Smooth muscle cell (in vitro differentiated cells): Measurements from ENCODE around the gene ARSI. TPM values are rescaled to one million over a fixed set of nuclear protein-coding genes. Genes with fewer than 3 reads are reported as not detected.

ENCODE experiments used
- DNase-seq: peaks from one replicate; lab custom pipeline; 2025; ENCODE audit not compliant: unreplicated experiment; lab: John Stamatoyannopoulos, UW
- H2AFZ ChIP-seq: fragments of 200-600 bp; sonication (generic); 2 replicates; pipeline ENCODE4 v1.6.0; 2016; ENCODE audit warnings: antibody characterized with exemption, low read depth, mild to moderate bottlenecking
- H3F3A ChIP-seq: fragments of 200-600 bp; sonication (generic); 2 replicates; pipeline ENCODE4 v1.6.0; 2017; ENCODE audit warnings: antibody characterized with exemption, low read depth
- H3K27ac ChIP-seq: fragments of 200-600 bp; sonication (generic); 2 replicates; pipeline ENCODE4 v1.5.1; 2016; ENCODE audit warnings: low read depth, mild to moderate bottlenecking
- H3K27me3 ChIP-seq: fragments of 200-600 bp; sonication (generic); 2 replicates; pipeline ENCODE4 v1.6.1; 2016; ENCODE audit warnings: low read depth, mild to moderate bottlenecking
- H3K36me3 ChIP-seq: fragments of 200-600 bp; sonication (generic); 2 replicates; pipeline ENCODE4 v1.5.1; 2016; ENCODE audit warnings: low read depth
- H3K4me1 ChIP-seq: fragments of 200-600 bp; sonication (generic); 2 replicates; pipeline ENCODE4 v1.5.1; 2016; ENCODE audit warnings: low read depth
- H3K4me2 ChIP-seq: fragments of 200-600 bp; sonication (generic); 2 replicates; pipeline ENCODE4 v1.6.0; 2016; ENCODE audit warnings: mild to moderate bottlenecking
- H3K4me3 ChIP-seq: fragments of 200-600 bp; sonication (generic); 2 replicates; pipeline ENCODE4 v1.5.1; 2016; ENCODE audit warnings: mild to moderate bottlenecking
- H3K79me2 ChIP-seq: fragments of 200-600 bp; sonication (generic); 2 replicates; pipeline ENCODE4 v1.6.0; 2016; ENCODE audit warnings: low read depth, mild to moderate bottlenecking
- H3K9ac ChIP-seq: fragments of 200-600 bp; sonication (generic); 2 replicates; pipeline ENCODE4 v1.6.0; 2016; ENCODE audit warnings: low read depth
- H3K9me3 ChIP-seq: fragments of 200-600 bp; sonication (generic); replicated peaks from 2 replicates; pipeline ENCODE4 v1.5.1; 2016; ENCODE audit warnings: low read depth
- H4K20me1 ChIP-seq: fragments of 200-600 bp; sonication (generic); 2 replicates; pipeline ENCODE4 v1.6.0; 2016; ENCODE audit warnings: low read depth
- WGBS: methylation state at CpG from one replicate; pipeline ENCODE4 v1.1.7; 2016; ENCODE audit warnings: low lambda C conversion rate; 5-methylcytosine and 5-hydroxymethylcytosine counted together
- polyA plus RNA-seq: library from polyadenylated mRNA; unstranded; fragments of >200 nt; fragmentation: Nextera tagmentation; extraction: Ambion mirVana; gene quantifications from 2 replicates; pipeline ENCODE4 v1.2.1, GENCODE V29; 2016
- total RNA-seq: library from RNA; depleted of rRNA; stranded (reverse); fragments of >200 nt; gene quantifications from 2 replicates; pipeline ENCODE4 v1.2.3, GENCODE V29; 2014
- TF ChIP-seq, protein P1 (sequence below): fragments of 200-600 bp; sonication (generic); IDR thresholded peaks from 2 replicates; pipeline ENCODE4 v1.5.1; 2017; ENCODE audit warnings: borderline replicate concordance, mild to moderate bottlenecking, antibody characterized with exemption; ENCODE audit not compliant: insufficient read depth, poor library complexity, severe bottlenecking

Gene ARSI
- total and polyA plus RNA-seq, 2 experiments from 2014 or later = 68.9 to 87.6 TPM

- no peak overlapping the region for H2AFZ ChIP-seq
- WGBS = 73% methylated on average over 6 of the region's 6 CpGs
- H3K4me1 ChIP-seq = peaks cover 19% of the 10 kb centered on the region
- H3F3A ChIP-seq = no peaks in the 10 kb centered on the region
- no peak for DNase-seq
- H3K4me3 ChIP-seq = no peak overlapping the region
- H3K9ac ChIP-seq = no peak overlapping the region
- TF ChIP-seq, protein P1, sequence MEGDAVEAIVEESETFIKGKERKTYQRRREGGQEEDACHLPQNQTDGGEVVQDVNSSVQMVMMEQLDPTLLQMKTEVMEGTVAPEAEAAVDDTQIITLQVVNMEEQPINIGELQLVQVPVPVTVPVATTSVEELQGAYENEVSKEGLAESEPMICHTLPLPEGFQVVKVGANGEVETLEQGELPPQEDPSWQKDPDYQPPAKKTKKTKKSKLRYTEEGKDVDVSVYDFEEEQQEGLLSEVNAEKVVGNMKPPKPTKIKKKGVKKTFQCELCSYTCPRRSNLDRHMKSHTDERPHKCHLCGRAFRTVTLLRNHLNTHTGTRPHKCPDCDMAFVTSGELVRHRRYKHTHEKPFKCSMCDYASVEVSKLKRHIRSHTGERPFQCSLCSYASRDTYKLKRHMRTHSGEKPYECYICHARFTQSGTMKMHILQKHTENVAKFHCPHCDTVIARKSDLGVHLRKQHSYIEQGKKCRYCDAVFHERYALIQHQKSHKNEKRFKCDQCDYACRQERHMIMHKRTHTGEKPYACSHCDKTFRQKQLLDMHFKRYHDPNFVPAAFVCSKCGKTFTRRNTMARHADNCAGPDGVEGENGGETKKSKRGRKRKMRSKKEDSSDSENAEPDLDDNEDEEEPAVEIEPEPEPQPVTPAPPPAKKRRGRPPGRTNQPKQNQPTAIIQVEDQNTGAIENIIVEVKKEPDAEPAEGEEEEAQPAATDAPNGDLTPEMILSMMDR = no peak
- no peaks in the 10 kb centered on the region for H3K9me3 ChIP-seq
- no peaks in the 10 kb centered on the region for H4K20me1 ChIP-seq
- no peak overlapping the region for H3K27ac ChIP-seq
- no peaks in the 10 kb centered on the region for H3K27me3 ChIP-seq
- H3K4me2 ChIP-seq = no peak overlapping the region
- H3K36me3 ChIP-seq = no peaks in the 10 kb centered on the region
- no peaks in the 10 kb centered on the region for H3K79me2 ChIP-seq
These were observed 46.9 kb downstream of the ARSI start for GRCh38 chr5:150255659-150256409.

- WGBS = 71% methylated on average over 4 of the region's 4 CpGs
- H3K27me3 ChIP-seq = no peaks in the 10 kb centered on the region
These were observed 47.9 kb downstream of the ARSI start for GRCh38 chr5:150254774-150255173.

DNA sequence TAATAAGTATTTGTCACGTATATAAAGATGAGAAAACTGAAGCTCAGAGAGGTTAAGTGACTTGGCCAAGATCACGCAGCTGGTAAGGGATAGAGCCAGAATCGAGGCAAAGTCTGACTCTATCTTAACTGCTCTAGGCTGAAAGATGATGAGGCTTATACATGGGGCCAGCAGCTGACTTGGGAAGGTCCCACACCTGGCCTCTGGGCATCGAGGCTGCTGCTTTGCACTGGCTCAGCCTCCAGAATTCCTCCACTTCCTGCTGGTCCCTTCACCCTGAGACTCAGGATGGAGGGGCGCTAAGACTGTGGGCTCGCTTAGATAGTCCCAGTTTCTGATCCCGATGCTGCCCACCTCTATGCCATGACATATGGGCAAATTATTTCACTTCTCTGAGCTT, 48.3 kb downstream of the ARSI start:
- Histone ChIP-seq H3K4me2 (no peak overlapping the region), H2AFZ (no peak overlapping the region), H3K79me2 (no peaks in the 10 kb centered on the region), H3K9ac (no peak overlapping the region), H3F3A (no peaks in the 10 kb centered on the region), H3K4me1 (peaks cover 19% of the 10 kb centered on the region), H3K4me3 (no peak overlapping the region), H3K36me3 (no peaks in the 10 kb centered on the region), H3K9me3 (no peaks in the 10 kb centered on the region), H3K27me3 (no peaks in the 10 kb centered on the region), H3K27ac (no peak overlapping the region), H4K20me1 (no peaks in the 10 kb centered on the region)
- TF ChIP-seq, protein P1 = no peak
- 90% methylated on average over 7 of the region's 7 CpGs for WGBS
- DNase-seq = no peak

More at GRCh38 chr5:150254774-150255173, 47.9 kb downstream of the ARSI start:
- TF ChIP-seq, protein P1 = no peak
- H3K79me2 ChIP-seq = no peaks in the 10 kb centered on the region
- H3K9ac ChIP-seq = no peak overlapping the region
- DNase-seq = no peak
- no peak overlapping the region for H2AFZ ChIP-seq
- H3K36me3 ChIP-seq = no peaks in the 10 kb centered on the region
- H3F3A ChIP-seq = no peaks in the 10 kb centered on the region
- H4K20me1 ChIP-seq = no peaks in the 10 kb centered on the region
- no peak overlapping the region for H3K4me2 ChIP-seq
- no peaks in the 10 kb centered on the region for H3K9me3 ChIP-seq
- no peak overlapping the region for H3K27ac ChIP-seq
- peaks cover 19% of the 10 kb centered on the region for H3K4me1 ChIP-seq
- no peak overlapping the region for H3K4me3 ChIP-seq
